Adrenal gland (tissue), 12 donors: ENCODE measurements around the gene PDCD1. TPM values are rescaled to one million over a fixed set of nuclear protein-coding genes. Genes with fewer than 3 reads are reported as not detected.
A peak's percentile ranks its signal among the peaks of the same experiment; 100 is the strongest.

Experiments
- DNase-seq, 7 donors: peaks; one replicate each; pipeline ENCODE4 v3.0.0-alpha.2; 2019 to 2020
- H3K27ac ChIP-seq, 5 donors: fragments of 200-600 bp; sonication (generic) in 4 of 5; 1 replicate in 3 of 5; 2 replicates in 2 of 5; pipeline versions ENCODE4 v1.5.1 to v1.8.0; 2016 to 2020; ENCODE audit warnings: mild to moderate bottlenecking in 1 of 5
- H3K27me3 ChIP-seq: fragments of 200-600 bp; 2 replicates; pipeline ENCODE4 v1.8.0; 2021
- H3K36me3 ChIP-seq, 2 donors: fragments of 200-600 bp; replicated peaks in 1 of 2; 1 replicate in 1 of 2; 2 replicates in 1 of 2; pipeline versions ENCODE4 v1.5.1 to v1.8.0; 2018 to 2022
- H3K4me1 ChIP-seq, 2 donors: fragments of 200-600 bp; replicated peaks in 1 of 2; 1 replicate in 1 of 2; 2 replicates in 1 of 2; pipeline versions ENCODE4 v1.5.1 to v1.8.0; 2018 to 2021
- H3K4me3 ChIP-seq, 4 donors: fragments of 200-600 bp; sonication (generic) in 3 of 4; one replicate each; pipeline ENCODE4 v1.5.1; 2016 to 2018
- H3K9me3 ChIP-seq, 3 donors: fragments of 200-600 bp; sonication (generic) in 1 of 3; replicated peaks in 1 of 3; 1 replicate in 2 of 3; 2 replicates in 1 of 3; pipeline versions ENCODE4 v1.5.1 to v1.8.0; 2016 to 2021
- POLR2A ChIP-seq, 2 donors: fragments of 450-650 bp; IDR thresholded peaks; one replicate each; pipeline ENCODE4 v1.6.1; 2017; ENCODE audit warnings: antibody characterized with exemption in 2 of 2, mild to moderate bottlenecking in 2 of 2, moderate library complexity in 1 of 2
- WGBS, 4 donors: extraction: QIAGEN DNeasy Blood & Tissue Kit in 2 of 4; methylation state at CpG; one replicate each; pipeline versions ENCODE4 v1.1.5 to v1.1.7; 2013 to 2017; 5-methylcytosine and 5-hydroxymethylcytosine counted together
- intact Hi-C, 2 donors: fragments of 100-400 bp; cut with DNase I; formaldehyde crosslinking; loops; one replicate each; pipeline versions ENCODE4 v1.14.1 to v1.15.0; 2022 to 2023
- polyA plus RNA-seq, 3 donors: library from polyadenylated mRNA; stranded (reverse); fragments of 200-250 nt in 2 of 3; fragments of 350-450 nt in 1 of 3; fragmentation: Illumina TruSeq in 1 of 3; extraction: RNeasy Lipid Tissue Mini Kit (QIAGEN cat#74804) in 1 of 3; gene quantifications; one replicate each; pipeline ENCODE4 v1.2.3, GENCODE V29; 2013 to 2014
- total RNA-seq, 9 donors: library from RNA; depleted of rRNA in 4 of 9; stranded (reverse); fragments of >200 nt in 4 of 9; fragments of 120-200 nt in 1 of 9; fragmentation: NEBNext Ultra II Directional in 1 of 9; extraction: Animal tissue kit (Norgen Biotek cat#: 25700) in 1 of 9; gene quantifications; one replicate each; pipeline versions ENCODE4 v1.1.0 to v1.2.4, GENCODE V29; 2013 to 2023
- TF ChIP-seq, protein P1 (sequence below), 6 experiments: fragments of 450-650 bp in 4 of 6; fragments of 200-600 bp in 2 of 6; sonication (generic) in 1 of 6; IDR thresholded peaks; 1 replicate in 5 of 6; 2 replicates in 1 of 6; pipeline versions ENCODE4 v1.5.1 to v1.8.0; 2016 to 2021; ENCODE audit warnings: antibody characterized with exemption in 6 of 6, mild to moderate bottlenecking in 2 of 6, moderate library complexity in 1 of 6
- donor health status: healthy with polysubstance abuse.
- donor health status: Bipolar disorder and iron deficiency.
- donor health status: DM: yes; HTN: yes; CAD: no.
- donor health status: DM: no; HTN: no; CAD: no.
- donor health status: DM: no; HTN: no; CAD: no.
- donor health status: DM: yes; HTN: yes; CAD: no.

The PDCD1 gene
- total and polyA plus RNA-seq, 12 donors: 0.23 to 2.0 (median 0.45) TPM; not detected in 4

DNA sequence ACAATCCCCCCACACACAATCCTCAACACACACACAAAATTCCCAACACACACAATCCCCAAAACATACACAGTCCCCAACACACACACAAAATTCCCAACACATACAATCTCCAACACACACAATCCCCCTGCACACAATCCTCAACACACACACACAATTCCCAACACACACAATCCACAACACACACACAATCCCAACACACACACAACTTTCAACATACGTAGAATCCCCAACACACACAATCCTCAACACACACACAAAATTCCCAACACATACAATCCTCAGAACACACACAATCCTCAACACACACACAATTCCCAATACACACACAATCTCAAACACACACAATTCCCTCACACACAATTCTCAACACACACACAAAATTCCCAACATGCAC lies 2.6 kb upstream of the PDCD1 start:
- no peak overlapping the region for H3K27ac ChIP-seq
- H3K9me3 ChIP-seq: no peaks in the 10 kb centered on the region
- no peaks in the 10 kb centered on the region for H3K36me3 ChIP-seq
- WGBS, 4 donors: 88 to 94% (median 93%) methylated on average over 1 of the region's 1 CpG
- intact Hi-C loops: no loop called here
- H3K27me3 ChIP-seq: peaks cover 7% of the 10 kb centered on the region
- H3K4me3 ChIP-seq: no peak overlapping the region
- DNase-seq: no peak
- peaks cover 0 to 15% of the 10 kb centered on the region in 2 donors for H3K4me1 ChIP-seq
- TF ChIP-seq, protein P1, sequence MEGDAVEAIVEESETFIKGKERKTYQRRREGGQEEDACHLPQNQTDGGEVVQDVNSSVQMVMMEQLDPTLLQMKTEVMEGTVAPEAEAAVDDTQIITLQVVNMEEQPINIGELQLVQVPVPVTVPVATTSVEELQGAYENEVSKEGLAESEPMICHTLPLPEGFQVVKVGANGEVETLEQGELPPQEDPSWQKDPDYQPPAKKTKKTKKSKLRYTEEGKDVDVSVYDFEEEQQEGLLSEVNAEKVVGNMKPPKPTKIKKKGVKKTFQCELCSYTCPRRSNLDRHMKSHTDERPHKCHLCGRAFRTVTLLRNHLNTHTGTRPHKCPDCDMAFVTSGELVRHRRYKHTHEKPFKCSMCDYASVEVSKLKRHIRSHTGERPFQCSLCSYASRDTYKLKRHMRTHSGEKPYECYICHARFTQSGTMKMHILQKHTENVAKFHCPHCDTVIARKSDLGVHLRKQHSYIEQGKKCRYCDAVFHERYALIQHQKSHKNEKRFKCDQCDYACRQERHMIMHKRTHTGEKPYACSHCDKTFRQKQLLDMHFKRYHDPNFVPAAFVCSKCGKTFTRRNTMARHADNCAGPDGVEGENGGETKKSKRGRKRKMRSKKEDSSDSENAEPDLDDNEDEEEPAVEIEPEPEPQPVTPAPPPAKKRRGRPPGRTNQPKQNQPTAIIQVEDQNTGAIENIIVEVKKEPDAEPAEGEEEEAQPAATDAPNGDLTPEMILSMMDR (IDR thresholded peaks at IDR 0.05): no peak
- TF ChIP-seq POLR2A (IDR thresholded peaks at IDR 0.05): no peak

DNA sequence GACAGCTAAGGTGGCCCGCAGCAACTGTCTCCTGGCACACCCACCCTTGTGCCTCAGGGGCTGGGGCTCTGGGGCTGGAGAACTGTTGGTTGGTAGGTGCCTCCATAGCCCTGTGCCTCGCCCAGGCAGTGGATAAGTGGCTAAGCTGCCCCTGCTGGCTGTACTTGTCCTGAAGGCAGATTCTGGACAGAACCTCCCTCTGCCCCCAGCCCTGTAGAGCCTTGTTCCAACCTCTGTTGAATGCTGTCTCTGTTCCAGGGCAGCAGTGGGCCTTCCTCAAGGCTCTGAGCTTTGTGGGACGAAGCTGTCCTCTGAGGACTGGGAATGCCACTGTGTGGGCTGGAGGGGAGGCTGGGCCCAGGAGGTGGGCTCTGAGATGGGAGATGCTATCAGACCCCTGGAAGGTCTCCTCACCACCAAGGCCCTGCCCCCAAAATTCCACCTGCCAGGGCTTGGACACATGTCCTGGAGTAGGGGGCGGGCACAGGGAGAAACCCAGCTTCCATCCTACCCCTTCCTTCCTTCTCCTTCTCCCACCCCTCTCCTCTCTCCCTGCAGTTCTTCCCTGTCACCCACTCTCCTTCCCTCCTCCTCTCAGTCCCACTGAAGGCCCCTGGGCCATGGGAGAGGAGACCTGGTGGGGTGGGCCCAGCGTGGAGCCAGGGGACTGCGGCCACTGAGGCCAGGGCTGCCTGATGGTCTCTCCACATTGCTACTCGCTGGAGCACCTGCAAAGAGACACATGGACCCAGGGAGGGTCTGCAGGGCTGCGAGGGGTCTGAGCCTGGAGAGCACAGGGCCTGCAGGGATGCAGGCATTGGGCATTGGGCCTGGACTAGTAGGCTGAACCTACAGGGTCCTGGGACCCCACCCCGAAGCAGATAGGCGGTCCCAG lies 1.7 kb upstream of the PDCD1 start:
- Histone ChIP-seq H3K27ac (peak overlapping the region in 3 of 5 donors; percentile 35 to 88 (median 88)), H3K9me3 (no peaks in the 10 kb centered on the region), H3K36me3 (no peaks in the 10 kb centered on the region), H3K4me1 (peaks cover 0 to 15% of the 10 kb centered on the region in 2 donors), H3K4me3 (no peak overlapping the region), H3K27me3 (peaks cover 7% of the 10 kb centered on the region)
- intact Hi-C loops: no loop called here
- WGBS, 4 donors: 88 to 96% (median 92%) methylated on average over 5 to 10 of the region's 10 CpGs
- peak in 1 of 7 donors; percentile 6 for DNase-seq
- TF ChIP-seq, protein P1 (IDR thresholded peaks at IDR 0.05): no peak
- no peak for TF ChIP-seq POLR2A (IDR thresholded peaks at IDR 0.05)

DNA sequence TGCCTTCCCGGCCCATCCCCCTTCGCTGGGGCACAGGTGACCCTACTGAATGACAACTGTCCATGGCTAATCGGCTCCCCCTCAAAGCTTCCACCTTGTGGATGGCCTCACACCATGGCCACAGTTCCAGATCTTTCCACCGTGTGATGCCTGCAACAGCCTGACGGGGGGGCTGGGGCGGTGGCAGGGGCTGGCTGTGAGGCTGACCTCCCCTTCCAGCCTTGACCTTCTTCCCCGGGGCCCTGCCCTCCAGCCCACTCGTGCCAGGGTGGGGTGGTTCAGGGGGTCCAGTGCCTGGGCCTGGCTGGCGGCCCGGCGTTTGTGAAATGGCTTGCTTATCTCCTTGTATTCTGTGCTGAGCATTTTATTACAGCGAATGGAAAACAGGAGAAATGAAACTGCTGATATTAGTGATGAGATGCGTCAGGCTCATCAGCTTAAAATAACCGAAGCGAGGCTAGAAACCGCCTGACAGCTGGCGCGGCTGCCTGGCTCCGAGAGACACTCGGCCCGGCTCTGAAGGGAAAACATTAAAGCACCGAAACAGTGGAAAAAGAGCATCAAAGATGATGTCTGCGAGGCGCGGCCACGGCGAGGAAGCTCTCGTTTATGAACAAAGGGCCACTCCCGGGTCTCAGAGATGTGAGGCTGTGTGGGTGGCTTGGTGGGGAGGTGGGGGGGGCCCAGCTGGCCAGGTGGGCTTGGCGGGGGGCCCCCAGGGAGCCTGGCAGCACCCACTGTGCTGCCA lies 916 bp upstream of the PDCD1 start:
- H3K36me3 ChIP-seq: no peaks in the 10 kb centered on the region
- H3K9me3 ChIP-seq: no peaks in the 10 kb centered on the region
- DNase-seq: peak in 4 of 7 donors; percentile 46 to 78 (median 50)
- peak overlapping the region in 3 of 5 donors; percentile 35 to 88 (median 88) for H3K27ac ChIP-seq
- H3K27me3 ChIP-seq: peaks cover 7% of the 10 kb centered on the region
- 37 to 53% (median 49%) methylated on average over 26 to 30 of the region's 30 CpGs for WGBS, 4 donors
- intact Hi-C loops: no loop called here
- TF ChIP-seq, protein P1 (IDR thresholded peaks at IDR 0.05): peak in 2 of 6 experiments; percentile 16 to 20
- TF ChIP-seq POLR2A (IDR thresholded peaks at IDR 0.05): peak in 1 of 2 donors; percentile 9
- peak overlapping the region in 1 of 4 donors; percentile 34 for H3K4me3 ChIP-seq
- peaks cover 0 to 15% of the 10 kb centered on the region in 2 donors for H3K4me1 ChIP-seq

DNA sequence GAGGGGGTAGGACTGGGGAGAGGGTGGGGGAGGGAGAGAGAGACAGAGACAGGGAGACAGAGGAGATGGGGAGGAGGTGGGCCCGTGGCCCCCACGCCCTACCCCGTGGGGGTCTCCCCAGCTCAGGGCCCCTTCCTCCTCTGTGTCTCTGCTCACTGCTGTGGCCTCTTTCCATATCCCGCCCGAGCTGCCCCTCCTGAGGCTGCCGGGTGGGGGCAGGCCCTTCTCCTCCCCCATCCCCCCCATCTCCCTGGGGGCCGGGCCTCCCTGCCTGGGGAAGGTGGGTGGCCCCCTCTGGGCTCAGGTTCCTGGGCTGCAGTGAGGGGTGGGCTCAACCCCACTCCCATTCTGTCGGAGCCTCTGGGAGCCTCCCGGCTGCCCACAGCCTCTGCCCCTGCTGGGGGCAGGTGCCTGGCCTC lies 332 bp upstream of the PDCD1 start:
- WGBS, 4 donors: 38 to 59% (median 52%) methylated on average over 3 to 9 of the region's 9 CpGs
- no peak overlapping the region for H3K4me3 ChIP-seq
- no peak for DNase-seq
- no peak for TF ChIP-seq POLR2A (IDR thresholded peaks at IDR 0.05)
- TF ChIP-seq, protein P1 (IDR thresholded peaks at IDR 0.05): no peak
- no peaks in the 10 kb centered on the region for H3K9me3 ChIP-seq
- peak overlapping the region in 3 of 5 donors; percentile 35 to 88 (median 88) for H3K27ac ChIP-seq
- no peaks in the 10 kb centered on the region for H3K36me3 ChIP-seq
- H3K4me1 ChIP-seq: peaks cover 0 to 15% of the 10 kb centered on the region in 2 donors
- intact Hi-C loops: no loop called here
- H3K27me3 ChIP-seq: peaks cover 7% of the 10 kb centered on the region
